HepG2 (cell line): ENCODE measurements around the gene TUBA4B. TPM values are rescaled to one million over a fixed set of nuclear protein-coding genes. Genes with fewer than 3 reads are reported as not detected.

Source experiments
- ARID2 ChIP-seq: sonication (generic); formaldehyde crosslinking; IDR thresholded peaks from 2 replicates; pipeline ENCODE4 v1.8.1; 2022; ENCODE audit warnings: mild to moderate bottlenecking, missing genetic modification reagents, borderline replicate concordance
- GMEB1 ChIP-seq: sonication (generic); formaldehyde crosslinking; IDR thresholded peaks from 2 replicates; pipeline ENCODE4 v1.5.1; 2020; ENCODE audit warnings: missing genetic modification reagents, mild to moderate bottlenecking, borderline replicate concordance
- GMEB2 ChIP-seq: IDR thresholded peaks from 2 replicates; pipeline ENCODE4 v1.6.1; 2016; ENCODE audit warnings: missing biosample characterization, missing genetic modification reagents, low read depth
- HNF1A ChIP-seq, 2 experiments: sonication (generic) in 1 of 2; formaldehyde crosslinking in 1 of 2; IDR thresholded peaks; 2 replicates each; pipeline versions ENCODE4 v1.4.0 to v1.6.1; 2016 to 2020; ENCODE audit warnings: borderline replicate concordance in 1 of 2, low read depth in 1 of 2, mild to moderate bottlenecking in 1 of 2, missing genetic modification reagents in 1 of 2
- KLF11 ChIP-seq: IDR thresholded peaks from 2 replicates; pipeline ENCODE4 v1.6.1; 2016; ENCODE audit warnings: missing compliant biosample characterization
- NFKBIZ ChIP-seq: IDR thresholded peaks from 2 replicates; pipeline ENCODE4 v1.6.1; 2018; ENCODE audit warnings: missing genetic modification reagents, missing compliant biosample characterization
- PRMT3 ChIP-seq: sonication (generic); formaldehyde crosslinking; IDR thresholded peaks from 2 replicates; pipeline ENCODE4 v1.8.1; 2022; ENCODE audit warnings: low read depth, mild to moderate bottlenecking, moderate library complexity, missing genetic modification reagents, borderline replicate concordance
- TBL1XR1 ChIP-seq: fragments of 150-350 bp; IDR thresholded peaks from 2 replicates; pipeline ENCODE4 v1.6.1; 2014; ENCODE audit warnings: borderline replicate concordance, low read length; ENCODE audit not compliant: partially characterized antibody
- ZBTB2 ChIP-seq: sonication (generic); formaldehyde crosslinking; IDR thresholded peaks from 2 replicates; pipeline ENCODE4 v1.8.0; 2022; ENCODE audit warnings: low read depth, missing genetic modification reagents
- ZFP37 ChIP-seq: sonication (generic); formaldehyde crosslinking; IDR thresholded peaks from 2 replicates; pipeline ENCODE4 v1.4.0; 2020; ENCODE audit warnings: missing genetic modification reagents, borderline replicate concordance
- ZNF576 ChIP-seq: sonication (generic); formaldehyde crosslinking; IDR thresholded peaks from 2 replicates; pipeline ENCODE4 v1.4.0; 2020; ENCODE audit warnings: mild to moderate bottlenecking, missing genetic modification reagents
- ZNF768 ChIP-seq: sonication (generic); formaldehyde crosslinking; IDR thresholded peaks from 2 replicates; pipeline ENCODE4 v1.4.0; 2020; ENCODE audit warnings: missing genetic modification reagents
- ZNF770 ChIP-seq: sonication (generic); formaldehyde crosslinking; IDR thresholded peaks from 2 replicates; pipeline ENCODE4 v1.5.0; 2020; ENCODE audit warnings: mild to moderate bottlenecking, missing genetic modification reagents
- ZNF883 ChIP-seq: sonication (generic); formaldehyde crosslinking; IDR thresholded peaks from 2 replicates; pipeline ENCODE4 v1.5.1; 2020; ENCODE audit warnings: mild to moderate bottlenecking, missing genetic modification reagents; ENCODE audit errors: not compliant biosample characterization
- polyA plus RNA-seq, 8 experiments: library from polyadenylated mRNA; depleted of rRNA in 3 of 8; stranded (reverse) in 7 of 8; unstranded in 1 of 8; fragments of >200 nt; fragmentation: Illumina TruSeq in 4 of 8; extraction: Trizol in 4 of 8; gene quantifications; 2 replicates each; pipeline versions ENCODE4 v1.2.1 to v1.2.3, GENCODE V29; 2011 to 2016; ENCODE audit warnings: low read depth in 4 of 8, missing spikeins in 1 of 8, mixed read lengths in 1 of 8; ENCODE audit not compliant: insufficient read depth in 1 of 8
- total RNA-seq, 5 experiments: library from RNA; depleted of rRNA; stranded (reverse); fragments of >200 nt; fragmentation: Illumina TruSeq; extraction: Trizol; gene quantifications; 2 replicates each; pipeline ENCODE4 v1.2.3, GENCODE V29; 2016; ENCODE audit warnings: low read depth in 1 of 5

Gene TUBA4B
- total and polyA plus RNA-seq, 2 of the 13 experiments (the other 11 are each of a cell fraction or from before 2014, with no cell fraction given): 0.18 to 0.22 TPM

GRCh38 chr2:219218732-219219701 lies 34.0 kb upstream of the TUBA4B start, which contains the start of gene ABCB6 (continued):
- TF ChIP-seq ZNF576 (peak; percentile 92), NFKBIZ (no peak), TBL1XR1 (no peak), ARID2 (peak; percentile 98), PRMT3 (CRISPR knock-in tag) (peak; percentile 97), ZNF768 (peak; percentile 88; the same call in 1 of the 2 replicates), GMEB1 (CRISPR knock-in tag) (peak; percentile 96), KLF11 (CRISPR knock-in tag) (peak; percentile 67; the same call in 1 of the 2 replicates), ZFP37 (peak; percentile 96; the same call in 1 of the 2 replicates), GMEB2 (CRISPR knock-in tag) (peak; percentile 87), HNF1A (IDR thresholded peaks at IDR 0.05; ENCODE audit: low read depth) (no peak), HNF1A (CRISPR knock-in tag; IDR thresholded peaks at IDR 0.05; ENCODE audit: borderline replicate concordance) (peak; percentile 79; the same call in 1 of the 2 replicates), ZBTB2 (CRISPR knock-in tag) (0 out of 2 replicates have a peak, but pooled peaks have one; percentile 70), ZNF770 (CRISPR knock-in tag) (no peak), ZNF883 (CRISPR knock-in tag) (peak; percentile 96)
